Testis (tissue), 3 donors: ENCODE results near the gene RPL31. TPM values are rescaled to one million over a fixed set of nuclear protein-coding genes. Genes with fewer than 3 reads are reported as not detected.
A peak's percentile ranks its signal among the peaks of the same experiment; 100 is the strongest.

Source experiments
- DNase-seq: peaks from one replicate; pipeline ENCODE4 v3.0.0-alpha.2; 2019
- H3K27ac ChIP-seq, 2 donors: fragments of 200-600 bp; sonication (generic); one replicate each; pipeline ENCODE4 v1.5.1; 2019
- H3K27me3 ChIP-seq: fragments of 200-600 bp; sonication (generic); one replicate; pipeline ENCODE4 v1.5.1; 2019
- H3K36me3 ChIP-seq: fragments of 200-600 bp; sonication (generic); one replicate; pipeline ENCODE4 v1.5.1; 2017; ENCODE audit warnings: low read depth; ENCODE audit errors: missing control alignments
- H3K4me1 ChIP-seq: fragments of 200-600 bp; sonication (generic); one replicate; pipeline ENCODE4 v1.5.1; 2019
- H3K4me3 ChIP-seq, 2 donors: fragments of 200-600 bp; sonication (generic); one replicate each; pipeline ENCODE4 v1.5.1; 2017 to 2019
- H3K9me3 ChIP-seq: fragments of 200-600 bp; sonication (generic); one replicate; pipeline ENCODE4 v1.5.1; 2017
- POLR2A ChIP-seq: fragments of 450-650 bp; IDR thresholded peaks from one replicate; pipeline ENCODE4 v1.6.1; 2017; ENCODE audit warnings: antibody characterized with exemption, mild to moderate bottlenecking, moderate library complexity
- whole genome bisulfite sequencing, 2 donors: methylation state at CpG; one replicate each; pipeline ENCODE4 v1.1.5; 2018; 5-methylcytosine and 5-hydroxymethylcytosine counted together
- intact Hi-C: fragments of 100-400 bp; cut with DNase I; formaldehyde crosslinking; loops from one replicate; pipeline ENCODE4 v1.15.1; 2023; ENCODE audit warnings: low total_unique reads
- polyA plus RNA-seq: library from polyadenylated mRNA; stranded (reverse); fragments of 350-450 nt; fragmentation: Illumina TruSeq; extraction: RNeasy Lipid Tissue Mini Kit (QIAGEN cat#74804); gene quantifications from one replicate; pipeline ENCODE4 v1.2.3, GENCODE V29; 2014; ENCODE audit warnings: low read depth, low replicate concordance; ENCODE audit not compliant: insufficient read depth
- total RNA-seq, 2 donors: library from RNA; depleted of rRNA; stranded (reverse); fragments of >200 nt; gene quantifications; one replicate each; pipeline ENCODE4 v1.2.3, GENCODE V29; 2016
- TF ChIP-seq, protein P1 (sequence below), 3 experiments: fragments of 450-650 bp in 2 of 3; fragments of 200-600 bp in 1 of 3; sonication (generic) in 1 of 3; IDR thresholded peaks; one replicate each; pipeline ENCODE4 v1.5.1; 2016 to 2019; ENCODE audit warnings: antibody characterized with exemption in 3 of 3, mild to moderate bottlenecking in 2 of 3, moderate library complexity in 1 of 3

The RPL31 gene
- total and polyA plus RNA-seq, 3 donors from 2014 or later, result 404 to 1,643 (median 715) TPM

DNA sequence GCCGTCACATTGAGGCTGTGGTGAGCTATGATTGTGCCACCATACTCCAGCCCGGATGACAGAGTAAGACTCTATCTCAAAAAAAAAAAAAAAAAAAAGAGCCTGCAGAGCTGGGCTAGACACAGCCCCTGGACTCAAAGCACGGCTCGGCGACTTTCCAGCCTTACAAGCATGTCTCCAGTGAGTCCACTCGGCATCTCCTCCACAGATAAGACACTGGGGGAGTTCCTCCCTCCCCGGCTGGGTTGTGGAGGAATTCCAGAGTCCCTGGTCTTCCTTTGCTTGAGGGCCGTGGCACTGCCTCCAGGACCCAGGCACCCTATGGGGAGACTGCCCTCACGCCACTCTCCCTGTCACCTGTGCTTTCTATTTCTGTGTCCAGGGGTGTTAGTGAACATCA is 30.9 kb upstream of the RPL31 start:
- WGBS, 2 donors, result 66 to 86% methylated on average over 9 of the region's 9 CpGs
- Histone ChIP-seq H3K36me3 (no peaks in the 10 kb centered on the region), H3K4me1 (no peaks in the 10 kb centered on the region), H3K27me3 (no peaks in the 10 kb centered on the region), H3K4me3 (no peak overlapping the region), H3K27ac (no peak overlapping the region), H3K9me3 (no peaks in the 10 kb centered on the region)
- TF ChIP-seq, protein P1, sequence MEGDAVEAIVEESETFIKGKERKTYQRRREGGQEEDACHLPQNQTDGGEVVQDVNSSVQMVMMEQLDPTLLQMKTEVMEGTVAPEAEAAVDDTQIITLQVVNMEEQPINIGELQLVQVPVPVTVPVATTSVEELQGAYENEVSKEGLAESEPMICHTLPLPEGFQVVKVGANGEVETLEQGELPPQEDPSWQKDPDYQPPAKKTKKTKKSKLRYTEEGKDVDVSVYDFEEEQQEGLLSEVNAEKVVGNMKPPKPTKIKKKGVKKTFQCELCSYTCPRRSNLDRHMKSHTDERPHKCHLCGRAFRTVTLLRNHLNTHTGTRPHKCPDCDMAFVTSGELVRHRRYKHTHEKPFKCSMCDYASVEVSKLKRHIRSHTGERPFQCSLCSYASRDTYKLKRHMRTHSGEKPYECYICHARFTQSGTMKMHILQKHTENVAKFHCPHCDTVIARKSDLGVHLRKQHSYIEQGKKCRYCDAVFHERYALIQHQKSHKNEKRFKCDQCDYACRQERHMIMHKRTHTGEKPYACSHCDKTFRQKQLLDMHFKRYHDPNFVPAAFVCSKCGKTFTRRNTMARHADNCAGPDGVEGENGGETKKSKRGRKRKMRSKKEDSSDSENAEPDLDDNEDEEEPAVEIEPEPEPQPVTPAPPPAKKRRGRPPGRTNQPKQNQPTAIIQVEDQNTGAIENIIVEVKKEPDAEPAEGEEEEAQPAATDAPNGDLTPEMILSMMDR (IDR thresholded peaks at IDR 0.05), result no peak
- no peak for TF ChIP-seq POLR2A
- peak; percentile 90 for DNase-seq
- intact Hi-C loops, result no loop called here

DNA sequence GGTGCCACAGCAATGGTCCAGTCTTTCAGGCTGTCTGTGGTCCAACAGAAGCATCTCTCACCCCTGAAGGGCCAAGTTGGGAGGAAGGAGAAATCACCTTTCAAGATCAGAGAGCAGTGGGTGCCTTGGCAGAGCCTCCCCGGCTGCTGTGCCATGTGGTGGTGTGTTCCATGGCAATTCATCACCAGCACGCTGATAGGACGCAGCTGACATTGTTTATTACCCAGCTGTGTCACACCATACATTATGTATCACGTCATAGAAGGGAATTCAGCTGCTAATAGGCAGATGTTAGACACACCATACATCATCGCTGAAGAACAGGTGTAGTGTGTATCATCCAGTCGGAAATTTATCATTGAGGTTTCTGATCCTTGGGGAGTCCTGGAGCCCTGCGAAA is 29.6 kb upstream of the RPL31 start:
- 86 to 90% methylated on average over 7 of the region's 7 CpGs for WGBS, 2 donors
- H3K4me3 ChIP-seq, result no peak overlapping the region
- H3K27me3 ChIP-seq, result no peaks in the 10 kb centered on the region
- no peaks in the 10 kb centered on the region for H3K9me3 ChIP-seq
- no peaks in the 10 kb centered on the region for H3K4me1 ChIP-seq
- H3K27ac ChIP-seq, result no peak overlapping the region
- no peak for TF ChIP-seq POLR2A
- TF ChIP-seq, protein P1 (IDR thresholded peaks at IDR 0.05), result no peak
- no peaks in the 10 kb centered on the region for H3K36me3 ChIP-seq
- DNase-seq, result no peak
- intact Hi-C loops, result no loop called here

DNA sequence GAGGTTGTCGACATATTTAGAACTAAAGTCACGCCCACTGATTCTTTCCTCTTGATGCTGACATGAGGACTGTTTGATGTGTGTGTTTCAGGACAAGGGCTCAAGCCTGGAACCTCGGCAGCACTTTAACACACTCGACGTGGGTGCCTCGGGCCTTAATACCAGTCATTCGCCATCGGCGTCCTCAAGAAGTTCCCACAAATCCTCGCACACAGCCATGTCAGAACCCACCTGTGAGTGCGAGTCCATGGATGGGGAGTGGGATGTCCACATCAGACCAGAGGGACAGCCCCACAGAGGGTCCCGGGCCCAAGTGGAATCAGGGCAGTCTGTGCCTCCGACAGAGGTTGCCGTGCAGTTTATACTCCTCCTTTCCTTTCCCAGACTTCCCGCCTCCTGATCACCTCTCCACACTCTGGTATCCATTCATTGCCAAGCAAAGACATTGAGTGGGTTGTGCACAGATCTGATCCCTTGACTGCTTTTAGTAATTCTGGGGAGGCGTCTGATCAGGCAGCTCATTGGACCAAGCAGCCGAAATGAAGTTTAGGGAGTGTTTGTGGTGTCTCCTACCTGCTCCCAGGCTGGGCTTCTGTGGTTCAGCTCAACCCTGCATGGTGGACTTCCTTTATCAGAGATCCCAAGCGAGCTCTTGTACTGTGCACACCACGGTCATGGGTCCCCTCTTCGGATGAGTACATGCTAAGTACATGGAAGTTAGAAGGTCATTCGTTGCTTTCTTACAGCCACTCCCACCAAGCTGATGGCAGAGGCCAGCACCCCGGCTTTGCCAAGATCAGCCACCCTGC is 27.2 kb upstream of the RPL31 start:
- Histone ChIP-seq H3K4me3 (no peak overlapping the region), H3K27me3 (no peaks in the 10 kb centered on the region), H3K9me3 (no peaks in the 10 kb centered on the region), H3K36me3 (no peaks in the 10 kb centered on the region), H3K27ac (no peak overlapping the region), H3K4me1 (no peaks in the 10 kb centered on the region)
- no peak for DNase-seq
- intact Hi-C loops, result no loop called here
- WGBS, 2 donors, result 92 to 95% methylated on average over 21 to 22 of the region's 22 CpGs
- TF ChIP-seq, protein P1 (IDR thresholded peaks at IDR 0.05), result no peak

DNA sequence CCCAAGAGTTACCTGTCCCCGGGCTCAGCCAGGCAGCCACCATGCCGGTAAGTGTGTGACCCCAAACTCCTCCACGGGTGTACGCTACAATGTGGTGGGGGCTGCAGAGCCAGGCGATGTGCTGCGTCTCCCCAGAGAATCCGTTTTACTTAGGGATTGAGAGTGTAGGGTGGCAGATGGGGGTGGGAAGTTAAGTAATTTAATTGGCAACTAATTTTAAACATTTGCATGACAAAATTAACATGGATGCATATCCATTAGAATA is 26.6 kb upstream of the RPL31 start:
- Histone ChIP-seq H3K36me3 (no peaks in the 10 kb centered on the region), H3K27ac (no peak overlapping the region), H3K9me3 (no peaks in the 10 kb centered on the region), H3K4me1 (no peaks in the 10 kb centered on the region), H3K27me3 (no peaks in the 10 kb centered on the region), H3K4me3 (no peak overlapping the region)
- intact Hi-C loops, result no loop called here
- DNase-seq, result no peak
- WGBS, 2 donors, result 94 to 98% methylated on average over 7 of the region's 7 CpGs
- TF ChIP-seq POLR2A, result no peak
- TF ChIP-seq, protein P1 (IDR thresholded peaks at IDR 0.05), result no peak

DNA sequence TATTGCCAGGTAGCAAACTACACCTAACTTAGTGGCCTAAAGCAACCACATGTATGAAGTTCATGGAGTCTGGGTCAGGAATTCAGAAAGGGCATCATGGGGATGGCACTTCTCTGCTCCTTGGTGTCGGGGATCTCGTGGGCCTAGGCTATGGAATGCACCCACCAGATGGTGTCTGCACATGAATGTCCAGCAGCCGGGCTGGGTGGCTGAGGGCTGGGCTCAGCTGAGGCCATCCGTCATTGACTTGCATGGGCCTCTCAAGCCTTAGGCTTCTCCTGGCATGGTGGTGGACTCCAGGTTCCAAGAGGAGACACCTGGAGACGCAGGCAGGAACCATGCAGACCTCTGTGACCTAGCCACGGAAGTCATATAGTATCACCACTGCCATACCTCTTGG is 26.0 kb upstream of the RPL31 start:
- Histone ChIP-seq H3K27ac (no peak overlapping the region), H3K27me3 (no peaks in the 10 kb centered on the region), H3K4me3 (no peak overlapping the region), H3K9me3 (no peaks in the 10 kb centered on the region), H3K36me3 (no peaks in the 10 kb centered on the region), H3K4me1 (no peaks in the 10 kb centered on the region)
- WGBS, 2 donors, result 94 to 98% methylated on average over 4 to 6 of the region's 6 CpGs
- intact Hi-C loops, result no loop called here
- TF ChIP-seq POLR2A, result no peak
- TF ChIP-seq, protein P1 (IDR thresholded peaks at IDR 0.05), result no peak
- no peak for DNase-seq
